Astrocyte (in vitro differentiated cells and primary cell): ENCODE results near the gene GRHL1. TPM values are rescaled to one million over a fixed set of nuclear protein-coding genes. Genes with fewer than 3 reads are reported as not detected.

Experiments used
- DNase-seq: peaks from one replicate; pipeline ENCODE4 v3.0.0-alpha.2; 2010; ENCODE audit warnings: low read depth
- FAIRE-seq: peaks from 2 replicates; lab custom pipeline; 2011; peaks lifted over from hg19 to GRCh38; lab: Jason Lieb, UNC
- H2AFZ ChIP-seq: 2 replicates; pipeline ENCODE4 v1.6.0; 2012; ENCODE audit warnings: low read depth, low read length, inconsistent platforms
- H3K27ac ChIP-seq: 2 replicates; pipeline ENCODE4 v1.5.1; 2011; ENCODE audit warnings: low read depth, low read length, inconsistent platforms
- H3K27me3 ChIP-seq: 2 replicates; pipeline ENCODE4 v1.6.0; 2011; ENCODE audit warnings: low read length, inconsistent platforms; ENCODE audit not compliant: insufficient read depth
- H3K36me3 ChIP-seq: 2 replicates; pipeline ENCODE4 v1.5.1; 2011; ENCODE audit warnings: low read length, inconsistent platforms; ENCODE audit not compliant: insufficient read depth
- H3K4me1 ChIP-seq: 2 replicates; pipeline ENCODE4 v1.5.1; 2011; ENCODE audit warnings: low read length, inconsistent platforms; ENCODE audit not compliant: insufficient read depth
- H3K4me2 ChIP-seq: 2 replicates; pipeline ENCODE4 v1.6.0; 2012; ENCODE audit warnings: low read length, inconsistent platforms
- H3K4me3 ChIP-seq: 2 replicates; pipeline ENCODE4 v1.5.1; 2011; ENCODE audit warnings: low read depth, mild to moderate bottlenecking, low read length, inconsistent platforms; ENCODE audit not compliant: insufficient read depth
- H3K79me2 ChIP-seq: 2 replicates; pipeline ENCODE4 v1.6.0; 2012; ENCODE audit warnings: mild to moderate bottlenecking, low read length, inconsistent platforms; ENCODE audit not compliant: insufficient read depth
- H3K9ac ChIP-seq: 2 replicates; pipeline ENCODE4 v1.6.0; 2012; ENCODE audit warnings: mild to moderate bottlenecking, low read length, inconsistent platforms
- H3K9me3 ChIP-seq: 2 replicates; pipeline ENCODE4 v1.5.1; 2012; ENCODE audit warnings: low read depth, mild to moderate bottlenecking, low read length, inconsistent platforms; ENCODE audit not compliant: insufficient read depth
- H4K20me1 ChIP-seq: 2 replicates; pipeline ENCODE4 v1.6.0; 2012; ENCODE audit warnings: low read length, inconsistent platforms; ENCODE audit not compliant: insufficient read depth
- H3K27ac Mint-ChIP-seq: one replicate; pipeline ENCODE4 v1.8.0; 2021; ENCODE audit warnings: mild to moderate bottlenecking, mixed read lengths; ENCODE audit not compliant: unreplicated experiment
- H3K27me3 Mint-ChIP-seq: one replicate; pipeline ENCODE4 v1.8.0; 2021; ENCODE audit warnings: low read depth, mixed read lengths; ENCODE audit not compliant: unreplicated experiment
- H3K36me3 Mint-ChIP-seq: one replicate; pipeline ENCODE4 v1.8.0; 2021; ENCODE audit warnings: low read depth, mixed read lengths; ENCODE audit not compliant: unreplicated experiment
- H3K4me1 Mint-ChIP-seq: one replicate; pipeline ENCODE4 v1.8.0; 2021; ENCODE audit warnings: low read depth, mixed read lengths; ENCODE audit not compliant: unreplicated experiment
- H3K4me3 Mint-ChIP-seq: one replicate; pipeline ENCODE4 v1.8.0; 2021; ENCODE audit warnings: mild to moderate bottlenecking, moderate library complexity, mixed read lengths; ENCODE audit not compliant: unreplicated experiment
- H3K9me3 Mint-ChIP-seq: one replicate; pipeline ENCODE4 v1.8.0; 2021; ENCODE audit warnings: mild to moderate bottlenecking, mixed read lengths; ENCODE audit not compliant: unreplicated experiment
- EZH2 ChIP-seq: IDR thresholded peaks from 2 replicates; pipeline ENCODE4 v1.6.1; 2012; ENCODE audit warnings: mild to moderate bottlenecking, low read length, inconsistent platforms; ENCODE audit not compliant: insufficient read depth
- total RNA-seq: library from RNA; stranded (reverse); gene quantifications from 2 replicates; pipeline ENCODE4 v1.2.1, GENCODE V29; 2021
- TF ChIP-seq, protein P1 (sequence below): IDR thresholded peaks from 2 replicates; pipeline ENCODE4 v1.5.1; 2011; ENCODE audit warnings: low read depth, mild to moderate bottlenecking, inconsistent platforms, low read length, moderate library complexity; ENCODE audit not compliant: insufficient read depth

GRHL1 gene
- total RNA-seq, 1 donor from 2014 or later = 4.1 TPM

DNA sequence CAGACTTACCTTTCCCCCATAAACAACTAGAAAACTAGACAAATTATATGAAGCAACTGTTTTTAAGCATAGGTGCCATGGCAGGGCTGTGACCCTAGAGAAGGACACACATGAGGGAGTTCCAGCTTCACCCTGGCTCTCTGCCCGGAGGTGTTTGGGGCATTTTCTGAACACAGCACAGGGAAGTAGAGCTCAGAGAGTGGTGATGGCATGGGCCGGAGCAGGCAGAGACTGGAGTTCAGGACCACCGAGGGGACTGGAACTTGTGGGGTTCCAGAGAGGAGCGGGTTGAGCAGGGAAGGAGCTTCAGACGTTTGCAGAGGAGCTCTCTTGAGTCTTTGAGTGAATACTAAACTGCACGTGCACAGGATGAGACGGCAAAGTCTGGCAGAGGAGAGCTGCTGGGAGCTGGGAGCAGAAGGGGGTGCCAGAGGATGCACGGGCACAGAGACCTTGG, 65.3 kb downstream of the GRHL1 start:
- Mint-ChIP-seq H3K9me3 (peaks cover 15% of the 10 kb centered on the region), H3K36me3 (no peaks in the 10 kb centered on the region), H3K27ac (no peak overlapping the region), H3K27me3 (peaks cover 20% of the 10 kb centered on the region), H3K4me1 (no peaks in the 10 kb centered on the region), H3K4me3 (peak overlapping the region; percentile 71)
- Histone ChIP-seq H3K9me3 (peaks cover 2% of the 10 kb centered on the region), H4K20me1 (no peaks in the 10 kb centered on the region), H3K27ac (no peak overlapping the region), H3K79me2 (no peaks in the 10 kb centered on the region), H3K27me3 (peaks cover 11% of the 10 kb centered on the region), H3K4me3 (no peak overlapping the region), H3K4me1 (no peaks in the 10 kb centered on the region), H3K9ac (no peak overlapping the region), H3K36me3 (no peaks in the 10 kb centered on the region), H3K4me2 (no peak overlapping the region), H2AFZ (no peak overlapping the region)
- TF ChIP-seq, protein P1, sequence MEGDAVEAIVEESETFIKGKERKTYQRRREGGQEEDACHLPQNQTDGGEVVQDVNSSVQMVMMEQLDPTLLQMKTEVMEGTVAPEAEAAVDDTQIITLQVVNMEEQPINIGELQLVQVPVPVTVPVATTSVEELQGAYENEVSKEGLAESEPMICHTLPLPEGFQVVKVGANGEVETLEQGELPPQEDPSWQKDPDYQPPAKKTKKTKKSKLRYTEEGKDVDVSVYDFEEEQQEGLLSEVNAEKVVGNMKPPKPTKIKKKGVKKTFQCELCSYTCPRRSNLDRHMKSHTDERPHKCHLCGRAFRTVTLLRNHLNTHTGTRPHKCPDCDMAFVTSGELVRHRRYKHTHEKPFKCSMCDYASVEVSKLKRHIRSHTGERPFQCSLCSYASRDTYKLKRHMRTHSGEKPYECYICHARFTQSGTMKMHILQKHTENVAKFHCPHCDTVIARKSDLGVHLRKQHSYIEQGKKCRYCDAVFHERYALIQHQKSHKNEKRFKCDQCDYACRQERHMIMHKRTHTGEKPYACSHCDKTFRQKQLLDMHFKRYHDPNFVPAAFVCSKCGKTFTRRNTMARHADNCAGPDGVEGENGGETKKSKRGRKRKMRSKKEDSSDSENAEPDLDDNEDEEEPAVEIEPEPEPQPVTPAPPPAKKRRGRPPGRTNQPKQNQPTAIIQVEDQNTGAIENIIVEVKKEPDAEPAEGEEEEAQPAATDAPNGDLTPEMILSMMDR = no peak
- no peak for TF ChIP-seq EZH2
- no peak for DNase-seq
- FAIRE-seq = no peak

DNA sequence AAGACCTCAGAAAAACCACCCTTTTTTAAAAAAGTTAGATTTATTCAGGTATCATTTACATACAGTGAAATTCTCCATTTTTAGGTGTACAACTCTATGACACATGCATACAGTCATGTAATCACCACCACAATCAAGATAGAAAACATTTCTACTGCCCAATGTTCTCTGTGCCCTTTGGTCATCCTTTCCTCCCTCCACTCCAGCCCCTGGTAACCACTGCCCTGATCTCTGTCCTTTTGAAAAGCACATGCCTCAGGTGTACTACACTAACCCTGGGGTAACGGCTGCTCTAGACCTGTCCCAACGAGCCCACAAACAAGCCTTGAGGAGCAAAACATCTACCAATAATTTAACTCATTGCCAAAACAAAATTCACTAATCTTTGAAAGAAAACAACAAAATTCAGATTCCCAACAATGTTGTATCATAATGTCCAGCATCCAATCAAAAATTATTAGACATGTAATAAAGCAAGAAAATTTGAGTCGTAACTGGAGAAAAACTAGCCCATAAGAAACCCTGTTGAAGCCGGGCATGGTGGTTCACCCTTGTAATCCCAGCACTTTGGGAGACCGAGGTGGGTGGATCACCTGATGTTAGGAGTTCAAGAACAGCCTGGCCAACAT, 65.9 kb downstream of the GRHL1 start:
- DNase-seq = no peak
- peaks cover 11% of the 10 kb centered on the region for H3K27me3 ChIP-seq
- H3K9me3 ChIP-seq = peaks cover 2% of the 10 kb centered on the region
- H3K4me3 ChIP-seq = no peak overlapping the region
- Mint-ChIP-seq H3K4me1 (no peaks in the 10 kb centered on the region), H3K36me3 (no peaks in the 10 kb centered on the region), H3K27ac (no peak overlapping the region), H3K9me3 (peaks cover 15% of the 10 kb centered on the region), H3K27me3 (peaks cover 20% of the 10 kb centered on the region), H3K4me3 (no peak overlapping the region)
- no peak overlapping the region for H3K9ac ChIP-seq
- no peak overlapping the region for H3K27ac ChIP-seq
- no peak overlapping the region for H3K4me2 ChIP-seq
- no peak for FAIRE-seq
- H2AFZ ChIP-seq = no peak overlapping the region
- no peaks in the 10 kb centered on the region for H3K79me2 ChIP-seq
- H4K20me1 ChIP-seq = no peaks in the 10 kb centered on the region
- TF ChIP-seq EZH2 = no peak
- TF ChIP-seq, protein P1 = no peak
- H3K4me1 ChIP-seq = no peaks in the 10 kb centered on the region
- H3K36me3 ChIP-seq = no peaks in the 10 kb centered on the region

DNA sequence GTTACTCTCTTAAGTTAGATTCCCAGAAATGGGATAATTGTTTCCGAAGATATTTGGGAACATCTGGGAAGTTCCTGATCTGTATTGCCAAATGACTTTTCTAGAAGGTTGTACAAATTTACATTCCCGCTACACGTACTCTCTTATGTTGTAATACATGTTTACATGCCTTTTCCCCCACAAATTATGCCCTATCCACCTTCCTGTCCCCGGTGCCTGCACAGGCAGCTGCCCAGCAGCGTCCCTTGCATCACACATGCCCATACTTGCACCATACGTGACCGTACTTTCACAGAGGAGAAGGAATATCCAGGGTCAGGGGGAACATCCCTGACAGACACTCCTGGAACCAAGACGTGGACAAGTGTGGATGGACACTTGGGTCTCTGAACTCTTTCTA, 67.7 kb downstream of the GRHL1 start:
- H3K4me3 Mint-ChIP-seq = no peak overlapping the region
- no peaks in the 10 kb centered on the region for H3K36me3 ChIP-seq
- H3K9me3 ChIP-seq = peaks cover 2% of the 10 kb centered on the region
- no peak overlapping the region for H3K4me2 ChIP-seq
- TF ChIP-seq EZH2 = no peak
- TF ChIP-seq, protein P1 = no peak
- H3K27ac ChIP-seq = no peak overlapping the region
- H3K79me2 ChIP-seq = no peaks in the 10 kb centered on the region
- H3K4me1 Mint-ChIP-seq = no peaks in the 10 kb centered on the region
- H4K20me1 ChIP-seq = no peaks in the 10 kb centered on the region
- no peak overlapping the region for H3K27ac Mint-ChIP-seq
- H2AFZ ChIP-seq = no peak overlapping the region
- H3K27me3 ChIP-seq = peaks cover 16% of the 10 kb centered on the region
- FAIRE-seq (no peak), DNase-seq (no peak)
- no peak overlapping the region for H3K4me3 ChIP-seq
- H3K9ac ChIP-seq = no peak overlapping the region
- H3K36me3 Mint-ChIP-seq = no peaks in the 10 kb centered on the region
- H3K4me1 ChIP-seq = no peaks in the 10 kb centered on the region
- H3K27me3 Mint-ChIP-seq = peaks cover 29% of the 10 kb centered on the region
- peaks cover 15% of the 10 kb centered on the region for H3K9me3 Mint-ChIP-seq
